ENCODE measurements around the gene MAN1B1. TPM values are rescaled to one million over a fixed set of nuclear protein-coding genes. Genes with fewer than 3 reads are reported as not detected.

MAN1B1 gene
- total RNA-seq, 4 donors from 2014 or later: 52.1 to 99.2 (median 63.1) TPM

DNA sequence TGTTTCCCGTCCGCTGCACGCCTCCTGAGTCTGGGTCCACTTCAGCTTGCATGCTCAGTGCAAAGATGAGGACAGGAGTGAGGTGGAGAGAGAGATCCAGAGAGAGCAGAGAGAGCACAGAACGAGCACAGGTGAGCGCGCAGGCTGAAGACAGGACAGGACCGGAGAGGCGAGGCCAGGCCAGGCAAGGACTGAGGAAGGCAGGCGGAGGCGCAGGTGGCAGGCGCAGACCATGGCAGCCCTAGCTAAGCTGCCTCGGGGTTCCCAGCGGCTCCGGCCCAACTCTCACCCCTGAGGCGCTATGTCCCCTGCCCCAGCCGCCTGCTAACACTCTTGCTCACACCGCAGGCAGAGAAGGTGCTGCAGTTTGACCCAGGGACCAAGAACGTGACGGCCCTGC is 61.9 kb downstream of the MAN1B1 start:
- Histone ChIP-seq H3K27me3 (peaks cover 44% of the 10 kb centered on the region), H3K36me3 (no peaks in the 10 kb centered on the region), H3K4me1 (no peaks in the 10 kb centered on the region), H3K9me3 (no peaks in the 10 kb centered on the region), H3K4me3 (no peak overlapping the region), H3K27ac (no peak overlapping the region)
- TF ChIP-seq, protein P1, sequence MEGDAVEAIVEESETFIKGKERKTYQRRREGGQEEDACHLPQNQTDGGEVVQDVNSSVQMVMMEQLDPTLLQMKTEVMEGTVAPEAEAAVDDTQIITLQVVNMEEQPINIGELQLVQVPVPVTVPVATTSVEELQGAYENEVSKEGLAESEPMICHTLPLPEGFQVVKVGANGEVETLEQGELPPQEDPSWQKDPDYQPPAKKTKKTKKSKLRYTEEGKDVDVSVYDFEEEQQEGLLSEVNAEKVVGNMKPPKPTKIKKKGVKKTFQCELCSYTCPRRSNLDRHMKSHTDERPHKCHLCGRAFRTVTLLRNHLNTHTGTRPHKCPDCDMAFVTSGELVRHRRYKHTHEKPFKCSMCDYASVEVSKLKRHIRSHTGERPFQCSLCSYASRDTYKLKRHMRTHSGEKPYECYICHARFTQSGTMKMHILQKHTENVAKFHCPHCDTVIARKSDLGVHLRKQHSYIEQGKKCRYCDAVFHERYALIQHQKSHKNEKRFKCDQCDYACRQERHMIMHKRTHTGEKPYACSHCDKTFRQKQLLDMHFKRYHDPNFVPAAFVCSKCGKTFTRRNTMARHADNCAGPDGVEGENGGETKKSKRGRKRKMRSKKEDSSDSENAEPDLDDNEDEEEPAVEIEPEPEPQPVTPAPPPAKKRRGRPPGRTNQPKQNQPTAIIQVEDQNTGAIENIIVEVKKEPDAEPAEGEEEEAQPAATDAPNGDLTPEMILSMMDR (IDR thresholded peaks at IDR 0.05): no peak
- TF ChIP-seq POLR2AphosphoS5 (IDR thresholded peaks at IDR 0.05) (no peak), POLR2A (IDR thresholded peaks at IDR 0.05) (no peak), EP300 (IDR thresholded peaks at IDR 0.05) (no peak)
- no peak for DNase-seq (ENCODE audit: low spot score in 2 of 2)
- 77% methylated on average over 13 of the region's 19 CpGs for WGBS

GRCh38 chr9:137149363-137149762 is 62.6 kb downstream of the MAN1B1 start:
- TF ChIP-seq, protein P1 (IDR thresholded peaks at IDR 0.05): no peak
- TF ChIP-seq POLR2A (IDR thresholded peaks at IDR 0.05): no peak
- no peak for TF ChIP-seq EP300 (IDR thresholded peaks at IDR 0.05)
- no peak for TF ChIP-seq POLR2AphosphoS5 (IDR thresholded peaks at IDR 0.05)
- Histone ChIP-seq H3K9me3 (no peaks in the 10 kb centered on the region), H3K27me3 (peaks cover 37% of the 10 kb centered on the region), H3K36me3 (no peaks in the 10 kb centered on the region), H3K4me1 (no peaks in the 10 kb centered on the region), H3K4me3 (no peak overlapping the region), H3K27ac (no peak overlapping the region)
- no peak for DNase-seq (ENCODE audit: low spot score in 2 of 2)
- 59% methylated on average over 5 of the region's 5 CpGs for WGBS

GRCh38 chr9:137149942-137150616 is 63.3 kb downstream of the MAN1B1 start:
- no peak overlapping the region for H3K4me3 ChIP-seq
- DNase-seq (ENCODE audit: low spot score in 2 of 2): no peak
- TF ChIP-seq, protein P1 (IDR thresholded peaks at IDR 0.05): no peak
- TF ChIP-seq EP300 (IDR thresholded peaks at IDR 0.05) (no peak), POLR2A (IDR thresholded peaks at IDR 0.05) (no peak), POLR2AphosphoS5 (IDR thresholded peaks at IDR 0.05) (no peak)
- no peaks in the 10 kb centered on the region for H3K9me3 ChIP-seq
- no peak overlapping the region for H3K27ac ChIP-seq
- WGBS: 44% methylated on average over 17 of the region's 20 CpGs
- H3K27me3 ChIP-seq: peaks cover 36% of the 10 kb centered on the region
- no peaks in the 10 kb centered on the region for H3K36me3 ChIP-seq
- no peaks in the 10 kb centered on the region for H3K4me1 ChIP-seq

- no peak for TF ChIP-seq EP300 (IDR thresholded peaks at IDR 0.05)
- TF ChIP-seq POLR2A (IDR thresholded peaks at IDR 0.05): no peak
- no peak for TF ChIP-seq POLR2AphosphoS5 (IDR thresholded peaks at IDR 0.05)
- TF ChIP-seq, protein P1 (IDR thresholded peaks at IDR 0.05): no peak
- Histone ChIP-seq H3K27me3 (peaks cover 36% of the 10 kb centered on the region), H3K4me1 (no peaks in the 10 kb centered on the region), H3K4me3 (no peak overlapping the region), H3K27ac (no peak overlapping the region), H3K9me3 (no peaks in the 10 kb centered on the region), H3K36me3 (no peaks in the 10 kb centered on the region)
- WGBS: 17% methylated on average over 34 of the region's 34 CpGs
- no peak for DNase-seq (ENCODE audit: low spot score in 2 of 2)
These were observed 64.1 kb downstream of the MAN1B1 start for GRCh38 chr9:137150617-137151457.

- WGBS: 91% methylated on average over 7 of the region's 7 CpGs
- Histone ChIP-seq H3K9me3 (no peaks in the 10 kb centered on the region), H3K27ac (no peak overlapping the region), H3K4me3 (no peak overlapping the region), H3K27me3 (peaks cover 35% of the 10 kb centered on the region), H3K36me3 (no peaks in the 10 kb centered on the region), H3K4me1 (peaks cover 11% of the 10 kb centered on the region)
- TF ChIP-seq POLR2A (IDR thresholded peaks at IDR 0.05) (no peak), EP300 (IDR thresholded peaks at IDR 0.05) (no peak), POLR2AphosphoS5 (IDR thresholded peaks at IDR 0.05) (no peak)
- TF ChIP-seq, protein P1 (IDR thresholded peaks at IDR 0.05): no peak
- DNase-seq (ENCODE audit: low spot score in 2 of 2): no peak
These were observed 66.1 kb downstream of the MAN1B1 start for GRCh38 chr9:137152844-137153405.
